Loucy (cell line): ENCODE data around the gene METTL17.
"Not testable (repeated sequence)": the region's sequence is repeated elsewhere in the genome, so short reads cannot be mapped to it uniquely, and the experiment has no call there.

Experiments
- H2AFZ ChIP-seq: fragments of 200-600 bp; sonication (generic); 2 replicates; pipeline ENCODE4 v1.6.0; 2016; ENCODE audit warnings: antibody characterized with exemption, mild to moderate bottlenecking, low read length, moderate library complexity
- H3F3A ChIP-seq: fragments of 200-600 bp; 2 replicates; pipeline ENCODE4 v1.6.0; 2016; ENCODE audit warnings: antibody characterized with exemption, low read depth, mild to moderate bottlenecking
- H3K27me3 ChIP-seq: fragments of 200-600 bp; sonication (generic); 2 replicates; pipeline ENCODE4 v1.6.1; 2014; ENCODE audit warnings: low read length, mild to moderate bottlenecking; ENCODE audit not compliant: insufficient read depth, poor library complexity, severe bottlenecking
- H3K36me3 ChIP-seq: fragments of 200-600 bp; sonication (generic); 2 replicates; pipeline ENCODE4 v1.6.1; 2016; ENCODE audit warnings: low read length; ENCODE audit not compliant: insufficient read depth
- H3K4me1 ChIP-seq: fragments of 200-600 bp; sonication (generic); 2 replicates; pipeline ENCODE4 v1.5.1; 2014; ENCODE audit warnings: low read length, mild to moderate bottlenecking; ENCODE audit not compliant: insufficient read depth, poor library complexity, severe bottlenecking
- H3K4me2 ChIP-seq: fragments of 200-600 bp; sonication (generic); 2 replicates; pipeline ENCODE4 v1.6.0; 2014; ENCODE audit warnings: antibody characterized with exemption, low read length, low read depth, mild to moderate bottlenecking; ENCODE audit not compliant: poor library complexity, severe bottlenecking
- H3K4me3 ChIP-seq: fragments of 200-600 bp; sonication (generic); 2 replicates; pipeline ENCODE4 v1.5.1; 2014; ENCODE audit warnings: low read length, mild to moderate bottlenecking, mixed read lengths; ENCODE audit not compliant: poor library complexity, severe bottlenecking
- H3K79me2 ChIP-seq: fragments of 200-600 bp; sonication (generic); 2 replicates; pipeline ENCODE4 v1.6.1; 2014; ENCODE audit warnings: low read length; ENCODE audit not compliant: insufficient read depth
- H3K9ac ChIP-seq: fragments of 200-600 bp; sonication (generic); 2 replicates; pipeline ENCODE4 v1.6.0; 2014; ENCODE audit warnings: mild to moderate bottlenecking, low read depth, low read length, moderate library complexity; ENCODE audit not compliant: poor library complexity, severe bottlenecking
- H3K9me2 ChIP-seq: fragments of 200-600 bp; sonication (generic); replicated peaks from 2 replicates; pipeline ENCODE4 v1.6.1; 2016; ENCODE audit warnings: low read depth, low read length, mixed read lengths
- H3K9me3 ChIP-seq: fragments of 200-600 bp; sonication (generic); 2 replicates; pipeline ENCODE4 v1.6.1; 2014; ENCODE audit warnings: mild to moderate bottlenecking, antibody characterized with exemption, low read length, low read depth; ENCODE audit not compliant: insufficient read depth
- H4K20me1 ChIP-seq: fragments of 200-600 bp; sonication (generic); 2 replicates; pipeline ENCODE4 v1.6.0; 2014; ENCODE audit warnings: antibody characterized with exemption, low read length, mild to moderate bottlenecking; ENCODE audit not compliant: insufficient read depth, poor library complexity, severe bottlenecking
- EZH2phosphoT487 ChIP-seq: fragments of 200-600 bp; IDR thresholded peaks from 2 replicates; pipeline ENCODE4 v1.6.1; 2018; ENCODE audit warnings: antibody characterized with exemption, mild to moderate bottlenecking, moderate library complexity, borderline replicate concordance
- TF ChIP-seq, protein P1 (sequence below): fragments of 200-600 bp; sonication (generic); conservative IDR thresholded peaks from 2 replicates; pipeline ENCODE4 v1.5.1; 2014; ENCODE audit warnings: mild to moderate bottlenecking, antibody characterized with exemption, low read length

METTL17 gene

DNA sequence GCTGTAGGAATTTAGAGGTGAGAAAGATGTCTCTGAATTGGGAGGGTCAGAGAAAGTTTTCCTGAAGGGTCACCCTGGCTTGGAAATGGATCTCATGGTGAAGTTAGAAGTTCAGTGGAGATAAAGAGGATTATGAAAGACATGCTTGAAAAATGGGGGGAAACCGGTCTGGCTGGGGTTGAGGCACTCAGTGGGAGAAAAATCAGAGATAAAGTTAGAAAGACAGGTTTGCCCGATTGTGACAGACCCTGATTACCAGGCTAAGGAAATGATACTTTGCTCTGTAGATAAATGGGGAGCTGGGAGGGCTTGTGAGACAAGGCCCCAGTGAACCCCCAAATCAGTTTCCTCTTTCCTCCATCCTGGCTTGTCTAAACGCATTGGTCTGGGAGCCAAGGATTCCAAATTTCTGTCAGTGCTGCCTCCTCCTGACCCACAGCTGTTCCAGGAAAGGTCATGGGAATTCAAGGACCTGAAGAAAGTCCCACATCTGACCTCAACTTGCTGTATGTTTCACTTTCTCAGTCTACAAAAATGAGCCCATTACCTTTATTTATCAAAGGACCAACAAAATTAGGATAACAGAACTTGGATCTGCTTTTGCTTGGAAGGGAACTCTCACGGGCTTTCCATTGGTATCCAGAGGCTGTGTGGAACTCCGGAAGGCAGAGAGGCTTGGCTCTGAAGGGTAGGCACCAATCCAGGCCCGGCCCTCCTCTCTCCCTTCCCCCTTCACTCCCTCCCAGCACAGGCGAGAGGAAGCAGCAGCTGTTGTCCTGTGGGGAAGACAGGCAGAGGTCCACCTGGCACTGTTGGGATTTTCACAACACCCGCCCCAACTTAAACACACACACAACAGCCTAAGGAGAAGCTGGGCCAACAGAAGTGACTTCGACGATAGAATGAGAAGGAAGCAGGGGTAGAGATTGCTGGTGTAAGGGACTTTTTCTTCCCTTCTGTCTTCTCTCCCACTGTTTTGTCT, 49.0 kb downstream of the METTL17 start:
- Histone ChIP-seq H3K9me2 (no peaks in the 10 kb centered on the region), H3K4me2 (no peak overlapping the region), H3K9me3 (no peaks in the 10 kb centered on the region), H3K4me3 (no peak overlapping the region), H3K79me2 (no peaks in the 10 kb centered on the region), H3K9ac (peak overlapping the region; percentile 8), H3K27me3 (no peaks in the 10 kb centered on the region), H3K36me3 (no peaks in the 10 kb centered on the region), H2AFZ (no peak overlapping the region), H3K4me1 (peaks cover 15% of the 10 kb centered on the region), H4K20me1 (no peaks in the 10 kb centered on the region), H3F3A (no peaks in the 10 kb centered on the region)
- TF ChIP-seq, protein P1, sequence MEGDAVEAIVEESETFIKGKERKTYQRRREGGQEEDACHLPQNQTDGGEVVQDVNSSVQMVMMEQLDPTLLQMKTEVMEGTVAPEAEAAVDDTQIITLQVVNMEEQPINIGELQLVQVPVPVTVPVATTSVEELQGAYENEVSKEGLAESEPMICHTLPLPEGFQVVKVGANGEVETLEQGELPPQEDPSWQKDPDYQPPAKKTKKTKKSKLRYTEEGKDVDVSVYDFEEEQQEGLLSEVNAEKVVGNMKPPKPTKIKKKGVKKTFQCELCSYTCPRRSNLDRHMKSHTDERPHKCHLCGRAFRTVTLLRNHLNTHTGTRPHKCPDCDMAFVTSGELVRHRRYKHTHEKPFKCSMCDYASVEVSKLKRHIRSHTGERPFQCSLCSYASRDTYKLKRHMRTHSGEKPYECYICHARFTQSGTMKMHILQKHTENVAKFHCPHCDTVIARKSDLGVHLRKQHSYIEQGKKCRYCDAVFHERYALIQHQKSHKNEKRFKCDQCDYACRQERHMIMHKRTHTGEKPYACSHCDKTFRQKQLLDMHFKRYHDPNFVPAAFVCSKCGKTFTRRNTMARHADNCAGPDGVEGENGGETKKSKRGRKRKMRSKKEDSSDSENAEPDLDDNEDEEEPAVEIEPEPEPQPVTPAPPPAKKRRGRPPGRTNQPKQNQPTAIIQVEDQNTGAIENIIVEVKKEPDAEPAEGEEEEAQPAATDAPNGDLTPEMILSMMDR = no peak
- TF ChIP-seq EZH2phosphoT487 = no peak

DNA sequence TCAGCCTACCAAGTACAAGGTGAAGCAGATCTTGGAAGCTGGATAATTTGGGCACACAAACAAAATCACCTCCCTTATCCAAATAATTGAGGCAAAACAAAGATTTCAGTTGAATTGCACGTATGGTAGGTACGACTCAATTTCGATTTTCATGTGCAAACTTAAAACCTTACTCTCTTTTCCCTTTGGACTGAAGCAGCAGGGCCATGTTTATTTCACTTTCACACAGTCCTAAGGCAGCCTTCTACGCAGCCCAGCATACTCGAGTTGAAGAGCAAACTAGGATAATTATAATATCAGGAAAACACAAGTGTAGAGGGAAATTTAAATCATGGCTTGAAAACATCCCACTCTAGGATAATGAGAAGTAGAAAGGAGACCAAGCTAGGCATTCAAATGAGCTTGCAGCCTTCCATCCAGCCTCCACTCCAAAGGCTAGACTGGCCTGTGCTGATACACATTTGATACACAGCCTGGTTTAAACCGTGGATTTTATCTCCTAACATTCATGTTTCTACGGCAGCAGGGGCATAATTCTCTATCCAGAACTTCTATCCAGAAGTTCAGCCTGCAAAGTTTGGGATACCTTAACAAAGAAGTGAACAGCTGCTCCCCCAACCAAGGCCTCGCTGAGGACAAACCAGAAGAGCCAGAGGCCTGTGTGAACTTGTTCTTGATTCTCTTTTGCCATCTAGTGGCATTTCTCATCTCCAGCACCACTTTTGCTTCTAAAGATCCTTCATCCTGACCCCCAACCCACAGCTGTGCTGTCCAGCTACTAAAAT, 50.0 kb downstream of the METTL17 start:
- Histone ChIP-seq H3K36me3 (no peaks in the 10 kb centered on the region), H3K4me2 (no peak overlapping the region), H3K79me2 (no peaks in the 10 kb centered on the region), H3K4me3 (no peak overlapping the region), H3K9me2 (no peaks in the 10 kb centered on the region), H3K4me1 (peaks cover 25% of the 10 kb centered on the region), H3K27me3 (no peaks in the 10 kb centered on the region), H2AFZ (peak overlapping the region; percentile 65), H4K20me1 (no peaks in the 10 kb centered on the region), H3K9ac (peak overlapping the region; percentile 8), H3F3A (no peaks in the 10 kb centered on the region), H3K9me3 (no peaks in the 10 kb centered on the region)
- TF ChIP-seq, protein P1 = peak; percentile 81
- no peak for TF ChIP-seq EZH2phosphoT487

DNA sequence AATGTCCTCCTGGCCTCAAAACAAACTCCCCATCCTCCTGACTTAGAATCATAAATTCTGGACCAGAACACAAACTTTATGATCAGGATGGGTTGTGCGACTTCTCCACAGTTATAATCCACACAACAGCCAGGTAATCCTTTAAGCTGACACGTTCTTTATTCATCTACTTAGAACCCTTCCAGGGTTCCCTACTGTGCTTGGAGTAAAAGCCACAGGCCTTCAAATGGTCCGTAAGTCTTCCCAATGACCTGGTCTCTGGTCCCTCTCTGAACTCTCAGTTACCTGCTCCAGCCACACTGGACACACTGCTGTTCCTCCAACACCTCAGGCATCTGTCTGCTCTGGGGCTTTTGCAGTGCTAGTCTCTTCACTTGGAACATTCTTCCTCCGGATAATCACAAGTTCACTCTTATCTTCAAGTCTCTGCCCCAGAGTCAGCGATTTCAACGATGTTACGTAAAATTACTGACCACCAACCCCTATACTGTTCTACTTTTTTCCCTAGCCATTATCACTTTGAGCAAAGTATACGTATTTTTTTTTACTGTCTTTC, 50.7 kb downstream of the METTL17 start:
- peaks cover 32% of the 10 kb centered on the region for H3K4me1 ChIP-seq
- no peak for TF ChIP-seq EZH2phosphoT487
- TF ChIP-seq, protein P1 = 0 out of 2 replicates have a peak, but pooled peaks have one; percentile 5
- no peaks in the 10 kb centered on the region for H3K9me2 ChIP-seq
- H3K4me3 ChIP-seq = no peak overlapping the region
- H4K20me1 ChIP-seq = no peaks in the 10 kb centered on the region
- H3K9me3 ChIP-seq = no peaks in the 10 kb centered on the region
- H3K9ac ChIP-seq = no peak overlapping the region
- no peaks in the 10 kb centered on the region for H3K36me3 ChIP-seq
- no peaks in the 10 kb centered on the region for H3K27me3 ChIP-seq
- no peak overlapping the region for H3K4me2 ChIP-seq
- no peaks in the 10 kb centered on the region for H3F3A ChIP-seq
- H3K79me2 ChIP-seq = no peaks in the 10 kb centered on the region
- no peak overlapping the region for H2AFZ ChIP-seq

DNA sequence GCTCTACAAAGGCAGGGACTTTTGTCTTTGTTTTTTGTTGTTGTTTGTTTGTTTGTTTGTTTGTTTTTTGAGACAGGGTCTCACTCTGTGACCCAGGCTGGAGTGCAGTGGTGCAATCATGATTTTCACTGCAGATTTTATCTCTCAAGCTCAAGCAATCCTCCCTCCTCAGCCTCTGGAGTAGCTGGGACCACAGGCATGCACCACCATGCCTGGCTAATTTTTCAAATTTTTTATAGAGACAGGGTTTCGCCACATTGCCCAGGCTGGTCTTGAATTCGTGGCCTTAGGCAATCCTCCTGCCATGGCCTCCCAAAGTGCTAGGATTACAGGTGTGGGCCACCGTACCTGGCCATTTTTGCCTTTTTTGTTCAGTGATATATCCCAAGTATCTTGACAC, 51.2 kb downstream of the METTL17 start:
- H3K4me3 ChIP-seq, H3K27me3 ChIP-seq, H3K9me2 ChIP-seq, H2AFZ ChIP-seq, H3K4me2 ChIP-seq, H3F3A ChIP-seq, H3K9ac ChIP-seq, H3K9me3 ChIP-seq, H4K20me1 ChIP-seq, H3K79me2 ChIP-seq, H3K36me3 ChIP-seq: not testable (repeated sequence)
- H3K4me1 ChIP-seq = peaks cover 34% of the 10 kb centered on the region
